ENCODE data around the gene IL15.

- TF ChIP-seq POLR2AphosphoS5 (IDR thresholded peaks at IDR 0.05; ENCODE audit: insufficient read depth in 1 of 2, low read depth in 1 of 2) (no peak), CTCF (IDR thresholded peaks at IDR 0.05) (no peak), POLR2A (IDR thresholded peaks at IDR 0.05) (no peak)
Observed at GRCh38 chr4:141724646-141725045, 88.3 kb downstream of the IL15 start.
